MM.1S (cell line): Measurements from ENCODE around the gene SPHK2.

Experiments
- DNase-seq: peaks from one replicate; pipeline ENCODE4 v3.0.0-alpha.2; 2015
- H2AFZ ChIP-seq: fragments of 300-600 bp; sonication (generic); 2 replicates; pipeline ENCODE4 v1.6.0; 2016; ENCODE audit warnings: antibody characterized with exemption, low read length
- H3F3A ChIP-seq: fragments of 300-600 bp; sonication (generic); 2 replicates; pipeline ENCODE4 v1.6.1; 2016; ENCODE audit warnings: mild to moderate bottlenecking, antibody characterized with exemption, low read length, moderate library complexity, mixed read lengths; ENCODE audit not compliant: insufficient read depth
- H3K27ac ChIP-seq: fragments of 300-600 bp; sonication (generic); 2 replicates; pipeline ENCODE4 v1.5.1; 2016; ENCODE audit warnings: mild to moderate bottlenecking, low read length
- H3K27me3 ChIP-seq: fragments of 300-600 bp; sonication (generic); replicated peaks from 2 replicates; pipeline ENCODE4 v1.6.0; 2016; ENCODE audit warnings: low read length; ENCODE audit not compliant: insufficient read depth
- H3K36me3 ChIP-seq: fragments of 300-600 bp; sonication (generic); replicated peaks from 2 replicates; pipeline ENCODE4 v1.6.1; 2016; ENCODE audit warnings: mild to moderate bottlenecking, low read length, mixed read lengths; ENCODE audit not compliant: insufficient read depth
- H3K4me1 ChIP-seq: fragments of 300-600 bp; sonication (generic); 2 replicates; pipeline ENCODE4 v1.6.1; 2016; ENCODE audit warnings: low read length, mixed read lengths
- H3K4me2 ChIP-seq: fragments of 300-600 bp; sonication (generic); 2 replicates; pipeline ENCODE4 v1.6.0; 2016; ENCODE audit warnings: low read depth, low read length
- H3K4me3 ChIP-seq: fragments of 300-600 bp; sonication (generic); 2 replicates; pipeline ENCODE4 v1.5.1; 2016; ENCODE audit warnings: low read length, mixed read lengths
- H3K79me2 ChIP-seq: fragments of 300-600 bp; sonication (generic); 2 replicates; pipeline ENCODE4 v1.6.1; 2016; ENCODE audit warnings: mixed run types, low read length, mixed read lengths
- H3K9ac ChIP-seq: fragments of 300-600 bp; sonication (generic); 2 replicates; pipeline ENCODE4 v1.6.1; 2016; ENCODE audit warnings: low read length, mixed read lengths
- H3K9me2 ChIP-seq: fragments of 300-600 bp; sonication (generic); replicated peaks from 2 replicates; pipeline ENCODE4 v1.6.1; 2016; ENCODE audit warnings: mild to moderate bottlenecking, low read length, mixed read lengths; ENCODE audit not compliant: insufficient read depth
- H3K9me3 ChIP-seq: fragments of 300-600 bp; sonication (generic); replicated peaks from 2 replicates; pipeline ENCODE4 v1.6.1; 2016; ENCODE audit warnings: mild to moderate bottlenecking, low read length, mixed read lengths; ENCODE audit not compliant: insufficient read depth
- H4K20me1 ChIP-seq: fragments of 300-600 bp; sonication (generic); 2 replicates; pipeline ENCODE4 v1.6.1; 2016; ENCODE audit warnings: mild to moderate bottlenecking, low read length, moderate library complexity, mixed read lengths; ENCODE audit not compliant: insufficient read depth
- CTCF ChIP-seq: fragments of 300-600 bp; sonication (generic); IDR thresholded peaks from 2 replicates; pipeline ENCODE4 v1.5.1; 2016; ENCODE audit warnings: antibody characterized with exemption, low read length, mixed read lengths
- EZH2 ChIP-seq: fragments of 300-600 bp; sonication (generic); optimal IDR thresholded peaks from 2 replicates; pipeline ENCODE3; 2017; ENCODE audit warnings: low read depth, mild to moderate bottlenecking, antibody characterized with exemption, low read length, mixed read lengths
- EZH2phosphoT487 ChIP-seq: fragments of 300-600 bp; sonication (generic); IDR thresholded peaks from 2 replicates; pipeline ENCODE4 v1.6.1; 2018; ENCODE audit warnings: antibody characterized with exemption, low read length

SPHK2 gene

GRCh38 chr19:48591021-48591420 is 28.3 kb upstream of the SPHK2 start:
- no peak for DNase-seq

GRCh38 chr19:48595171-48595570 is 24.1 kb upstream of the SPHK2 start:
- Histone ChIP-seq H3K9me3 (no peaks in the 10 kb centered on the region), H4K20me1 (no peaks in the 10 kb centered on the region), H3K4me3 (no peak overlapping the region), H3K79me2 (no peaks in the 10 kb centered on the region), H3K27me3 (peaks cover 84% of the 10 kb centered on the region), H3K4me1 (no peaks in the 10 kb centered on the region), H2AFZ (no peak overlapping the region), H3K4me2 (no peak overlapping the region), H3F3A (no peaks in the 10 kb centered on the region), H3K36me3 (no peaks in the 10 kb centered on the region), H3K9ac (no peak overlapping the region), H3K27ac (no peak overlapping the region), H3K9me2 (no peaks in the 10 kb centered on the region)
- TF ChIP-seq EZH2 = no peak
- TF ChIP-seq CTCF = no peak
- no peak for TF ChIP-seq EZH2phosphoT487
- DNase-seq = no peak

More at GRCh38 chr19:48591021-48591420, 28.3 kb upstream of the SPHK2 start:
- Histone ChIP-seq H3K4me3 (no peak overlapping the region), H3K9me3 (no peaks in the 10 kb centered on the region), H3K36me3 (no peaks in the 10 kb centered on the region), H3K4me1 (no peaks in the 10 kb centered on the region), H4K20me1 (no peaks in the 10 kb centered on the region), H3F3A (no peaks in the 10 kb centered on the region), H3K4me2 (no peak overlapping the region), H2AFZ (no peak overlapping the region), H3K9me2 (no peaks in the 10 kb centered on the region), H3K27me3 (peaks cover 65% of the 10 kb centered on the region), H3K27ac (no peak overlapping the region), H3K79me2 (no peaks in the 10 kb centered on the region), H3K9ac (no peak overlapping the region)
- TF ChIP-seq EZH2phosphoT487 (no peak), CTCF (no peak; the same call in 1 of the 2 replicates), EZH2 (no peak)

GRCh38 chr19:48595833-48596232 is 23.5 kb upstream of the SPHK2 start:
- Histone ChIP-seq H3K4me3 (no peak overlapping the region), H3K79me2 (no peaks in the 10 kb centered on the region), H3K36me3 (no peaks in the 10 kb centered on the region), H3K9ac (no peak overlapping the region), H3K9me2 (no peaks in the 10 kb centered on the region), H3K4me2 (no peak overlapping the region), H3F3A (no peaks in the 10 kb centered on the region), H3K4me1 (no peaks in the 10 kb centered on the region), H3K27me3 (peaks cover 84% of the 10 kb centered on the region), H3K9me3 (no peaks in the 10 kb centered on the region), H2AFZ (no peak overlapping the region), H3K27ac (no peak overlapping the region), H4K20me1 (no peaks in the 10 kb centered on the region)
- TF ChIP-seq EZH2phosphoT487 (no peak), CTCF (no peak), EZH2 (no peak)
- DNase-seq = no peak
